Liver (tissue), 3 donors: ENCODE data around the gene SH2D6.
A peak's percentile ranks its signal among the peaks of the same experiment; 100 is the strongest.

Source experiments
- EGR1 ChIP-seq, 2 donors: IDR thresholded peaks; 2 replicates each; pipeline ENCODE4 v1.6.1; 2016 to 2018; ENCODE audit warnings: antibody characterized with exemption in 2 of 2, low read depth in 2 of 2
- FOXA1 ChIP-seq: IDR thresholded peaks from 2 replicates; pipeline ENCODE4 v1.6.1; 2016; ENCODE audit warnings: antibody characterized with exemption
- GABPA ChIP-seq, 2 donors: IDR thresholded peaks in 1 of 2; conservative IDR thresholded peaks in 1 of 2; 2 replicates each; pipeline ENCODE4 v1.6.1; 2016; ENCODE audit warnings: antibody characterized with exemption in 2 of 2, mild to moderate bottlenecking in 1 of 2, moderate library complexity in 1 of 2
- JUND ChIP-seq, 2 donors: IDR thresholded peaks; 2 replicates each; pipeline ENCODE4 v1.6.1; 2016; ENCODE audit warnings: antibody characterized with exemption in 2 of 2
- RAD21 ChIP-seq, 2 donors: IDR thresholded peaks; 2 replicates each; pipeline ENCODE4 v1.6.1; 2016; ENCODE audit warnings: antibody characterized with exemption in 2 of 2, mild to moderate bottlenecking in 2 of 2
- RXRA ChIP-seq, 2 donors: IDR thresholded peaks; 2 replicates each; pipeline ENCODE4 v1.6.1; 2017 to 2018; ENCODE audit warnings: antibody characterized with exemption in 2 of 2, mild to moderate bottlenecking in 1 of 2
- SP1 ChIP-seq: IDR thresholded peaks from 2 replicates; pipeline ENCODE4 v1.6.1; 2018; ENCODE audit warnings: antibody characterized with exemption, mild to moderate bottlenecking
- TAF1 ChIP-seq: conservative IDR thresholded peaks from 2 replicates; pipeline ENCODE4 v1.6.1; 2016; ENCODE audit warnings: antibody characterized with exemption, mild to moderate bottlenecking
- YY1 ChIP-seq: IDR thresholded peaks from 2 replicates; pipeline ENCODE4 v1.6.1; 2016; ENCODE audit warnings: antibody characterized with exemption, mild to moderate bottlenecking
- TF ChIP-seq, protein P1 (sequence below): fragments of 150-350 bp; IDR thresholded peaks from 2 replicates; pipeline ENCODE4 v1.5.1; 2017; ENCODE audit warnings: improper control_type of control experiment, low read depth, low read length; ENCODE audit not compliant: missing input control
- TF ChIP-seq, protein P2 (sequence below): IDR thresholded peaks from 2 replicates; pipeline ENCODE4 v1.6.1; 2016; ENCODE audit warnings: antibody characterized with exemption
- TF ChIP-seq, protein P3 (sequence below): IDR thresholded peaks from 2 replicates; pipeline ENCODE4 v1.6.1; 2016; ENCODE audit warnings: antibody characterized with exemption
- TF ChIP-seq, protein P4 (sequence below): IDR thresholded peaks from 2 replicates; pipeline ENCODE4 v1.6.1; 2016; ENCODE audit warnings: antibody characterized with exemption, mild to moderate bottlenecking
- donor health status: healthy.
- donor health status: healthy.

DNA sequence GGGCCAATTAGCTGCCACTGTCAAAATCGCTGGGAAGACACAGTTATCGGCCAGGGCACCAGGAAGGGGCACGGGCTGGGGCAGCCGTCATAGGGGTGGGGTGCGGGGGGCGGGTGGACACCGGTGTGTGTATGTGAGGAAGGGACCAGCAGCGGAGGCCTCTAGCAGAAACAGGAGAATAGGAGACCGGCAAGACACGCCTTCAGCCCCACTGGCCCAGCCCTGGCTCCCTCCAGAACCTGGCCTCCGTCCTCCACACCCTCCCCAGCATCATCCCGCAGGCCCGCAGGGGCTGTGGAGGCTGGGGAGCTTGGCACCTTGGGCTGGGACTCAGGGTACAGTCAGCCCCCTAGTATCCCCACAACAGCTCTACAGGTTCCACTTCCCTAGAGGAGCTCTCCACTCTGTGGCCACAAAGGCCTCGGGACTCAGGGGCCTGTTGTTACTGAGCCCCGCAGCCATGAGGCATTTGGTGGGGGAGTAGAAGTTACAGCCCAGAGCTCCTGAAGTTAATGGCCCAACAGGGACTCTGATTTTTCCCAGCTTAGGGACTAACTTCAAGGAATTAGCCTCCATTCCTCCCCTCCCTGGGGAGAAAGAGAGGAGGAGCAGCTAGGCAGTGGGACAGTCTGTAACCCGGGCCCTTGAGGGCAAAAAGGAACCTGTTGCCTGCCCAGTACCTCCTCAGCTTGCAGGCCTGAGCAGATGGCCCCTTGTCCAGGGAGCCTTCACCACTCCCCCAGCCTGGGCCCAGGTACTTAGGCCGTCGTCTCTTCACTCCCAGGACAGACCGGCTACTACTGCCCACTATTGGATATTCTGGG, 19.9 kb downstream of the SH2D6 start:
- TF ChIP-seq EGR1 (IDR thresholded peaks at IDR 0.05; ENCODE audit: low read depth in 2 of 2) (no peak), GABPA (IDR thresholded peaks at IDR 0.05 in 1 of 2, conservative IDR thresholded peaks at IDR 0.05 in 1 of 2) (no peak), TAF1 (no peak), RXRA (IDR thresholded peaks at IDR 0.05) (no peak), FOXA1 (no peak), JUND (IDR thresholded peaks at IDR 0.05) (no peak), SP1 (no peak), RAD21 (IDR thresholded peaks at IDR 0.05) (peak; percentile 9 to 40), YY1 (no peak)
- TF ChIP-seq, protein P1, sequence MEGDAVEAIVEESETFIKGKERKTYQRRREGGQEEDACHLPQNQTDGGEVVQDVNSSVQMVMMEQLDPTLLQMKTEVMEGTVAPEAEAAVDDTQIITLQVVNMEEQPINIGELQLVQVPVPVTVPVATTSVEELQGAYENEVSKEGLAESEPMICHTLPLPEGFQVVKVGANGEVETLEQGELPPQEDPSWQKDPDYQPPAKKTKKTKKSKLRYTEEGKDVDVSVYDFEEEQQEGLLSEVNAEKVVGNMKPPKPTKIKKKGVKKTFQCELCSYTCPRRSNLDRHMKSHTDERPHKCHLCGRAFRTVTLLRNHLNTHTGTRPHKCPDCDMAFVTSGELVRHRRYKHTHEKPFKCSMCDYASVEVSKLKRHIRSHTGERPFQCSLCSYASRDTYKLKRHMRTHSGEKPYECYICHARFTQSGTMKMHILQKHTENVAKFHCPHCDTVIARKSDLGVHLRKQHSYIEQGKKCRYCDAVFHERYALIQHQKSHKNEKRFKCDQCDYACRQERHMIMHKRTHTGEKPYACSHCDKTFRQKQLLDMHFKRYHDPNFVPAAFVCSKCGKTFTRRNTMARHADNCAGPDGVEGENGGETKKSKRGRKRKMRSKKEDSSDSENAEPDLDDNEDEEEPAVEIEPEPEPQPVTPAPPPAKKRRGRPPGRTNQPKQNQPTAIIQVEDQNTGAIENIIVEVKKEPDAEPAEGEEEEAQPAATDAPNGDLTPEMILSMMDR = no peak
- TF ChIP-seq, protein P2, sequence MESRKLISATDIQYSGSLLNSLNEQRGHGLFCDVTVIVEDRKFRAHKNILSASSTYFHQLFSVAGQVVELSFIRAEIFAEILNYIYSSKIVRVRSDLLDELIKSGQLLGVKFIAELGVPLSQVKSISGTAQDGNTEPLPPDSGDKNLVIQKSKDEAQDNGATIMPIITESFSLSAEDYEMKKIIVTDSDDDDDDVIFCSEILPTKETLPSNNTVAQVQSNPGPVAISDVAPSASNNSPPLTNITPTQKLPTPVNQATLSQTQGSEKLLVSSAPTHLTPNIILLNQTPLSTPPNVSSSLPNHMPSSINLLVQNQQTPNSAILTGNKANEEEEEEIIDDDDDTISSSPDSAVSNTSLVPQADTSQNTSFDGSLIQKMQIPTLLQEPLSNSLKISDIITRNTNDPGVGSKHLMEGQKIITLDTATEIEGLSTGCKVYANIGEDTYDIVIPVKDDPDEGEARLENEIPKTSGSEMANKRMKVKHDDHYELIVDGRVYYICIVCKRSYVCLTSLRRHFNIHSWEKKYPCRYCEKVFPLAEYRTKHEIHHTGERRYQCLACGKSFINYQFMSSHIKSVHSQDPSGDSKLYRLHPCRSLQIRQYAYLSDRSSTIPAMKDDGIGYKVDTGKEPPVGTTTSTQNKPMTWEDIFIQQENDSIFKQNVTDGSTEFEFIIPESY = no peak
- TF ChIP-seq, protein P3, sequence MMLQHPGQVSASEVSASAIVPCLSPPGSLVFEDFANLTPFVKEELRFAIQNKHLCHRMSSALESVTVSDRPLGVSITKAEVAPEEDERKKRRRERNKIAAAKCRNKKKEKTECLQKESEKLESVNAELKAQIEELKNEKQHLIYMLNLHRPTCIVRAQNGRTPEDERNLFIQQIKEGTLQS = no peak
- TF ChIP-seq, protein P4, sequence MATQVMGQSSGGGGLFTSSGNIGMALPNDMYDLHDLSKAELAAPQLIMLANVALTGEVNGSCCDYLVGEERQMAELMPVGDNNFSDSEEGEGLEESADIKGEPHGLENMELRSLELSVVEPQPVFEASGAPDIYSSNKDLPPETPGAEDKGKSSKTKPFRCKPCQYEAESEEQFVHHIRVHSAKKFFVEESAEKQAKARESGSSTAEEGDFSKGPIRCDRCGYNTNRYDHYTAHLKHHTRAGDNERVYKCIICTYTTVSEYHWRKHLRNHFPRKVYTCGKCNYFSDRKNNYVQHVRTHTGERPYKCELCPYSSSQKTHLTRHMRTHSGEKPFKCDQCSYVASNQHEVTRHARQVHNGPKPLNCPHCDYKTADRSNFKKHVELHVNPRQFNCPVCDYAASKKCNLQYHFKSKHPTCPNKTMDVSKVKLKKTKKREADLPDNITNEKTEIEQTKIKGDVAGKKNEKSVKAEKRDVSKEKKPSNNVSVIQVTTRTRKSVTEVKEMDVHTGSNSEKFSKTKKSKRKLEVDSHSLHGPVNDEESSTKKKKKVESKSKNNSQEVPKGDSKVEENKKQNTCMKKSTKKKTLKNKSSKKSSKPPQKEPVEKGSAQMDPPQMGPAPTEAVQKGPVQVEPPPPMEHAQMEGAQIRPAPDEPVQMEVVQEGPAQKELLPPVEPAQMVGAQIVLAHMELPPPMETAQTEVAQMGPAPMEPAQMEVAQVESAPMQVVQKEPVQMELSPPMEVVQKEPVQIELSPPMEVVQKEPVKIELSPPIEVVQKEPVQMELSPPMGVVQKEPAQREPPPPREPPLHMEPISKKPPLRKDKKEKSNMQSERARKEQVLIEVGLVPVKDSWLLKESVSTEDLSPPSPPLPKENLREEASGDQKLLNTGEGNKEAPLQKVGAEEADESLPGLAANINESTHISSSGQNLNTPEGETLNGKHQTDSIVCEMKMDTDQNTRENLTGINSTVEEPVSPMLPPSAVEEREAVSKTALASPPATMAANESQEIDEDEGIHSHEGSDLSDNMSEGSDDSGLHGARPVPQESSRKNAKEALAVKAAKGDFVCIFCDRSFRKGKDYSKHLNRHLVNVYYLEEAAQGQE = no peak
